ENCODE results near the gene PLXNA4. TPM values are rescaled to one million over a fixed set of nuclear protein-coding genes. Genes with fewer than 3 reads are reported as not detected.
"Not testable (repeated sequence)": the region's sequence is repeated elsewhere in the genome, so short reads cannot be mapped to it uniquely, and the experiment has no call there.

PLXNA4 gene
- total and polyA plus RNA-seq, 2 experiments from 2014 or later: 0.32 TPM; not detected in 1

DNA sequence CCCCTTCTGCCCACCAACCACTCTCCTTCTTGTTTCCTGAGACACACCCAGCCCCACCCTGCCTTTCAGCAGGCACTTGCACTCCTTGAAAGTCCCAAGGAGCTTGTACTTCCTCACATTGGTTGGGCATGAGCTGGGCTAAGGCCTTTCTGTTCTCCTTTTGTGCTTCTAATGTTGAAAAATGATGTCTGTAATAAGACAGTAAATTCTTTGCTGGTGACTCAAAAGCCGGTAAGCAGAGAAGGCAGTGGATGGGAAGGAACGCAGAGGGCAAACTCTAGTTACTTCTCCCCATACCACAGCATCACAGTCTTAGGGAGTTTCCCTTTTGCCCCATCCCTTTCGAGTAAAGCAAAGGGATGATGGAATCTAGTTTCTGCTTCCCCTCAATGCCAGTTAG lies 185.6 kb downstream of the PLXNA4 start:
- no peak overlapping the region for H2AFZ ChIP-seq
- peaks cover 4% of the 10 kb centered on the region; the same call in 1 of the 2 replicates for H3K27me3 ChIP-seq (replicated peaks; ENCODE audit: insufficient read depth)
- 38 to 42% methylated on average over 3 of the region's 3 CpGs for WGBS, 2 experiments (ENCODE audit: low coverage in 1 of 2, low lambda C conversion rate in 2 of 2, missing lambda C conversion rate in 2 of 2)
- in situ Hi-C loops (cut with MboI): no loop called here
- DNase-seq: peak; percentile 41
- H4K20me1 ChIP-seq (ENCODE audit: insufficient read depth): no peaks in the 10 kb centered on the region
- H3K9ac ChIP-seq: no peak overlapping the region
- no peaks in the 10 kb centered on the region for H3K36me3 ChIP-seq (ENCODE audit: low read depth)
- no peaks in the 10 kb centered on the region for H3K9me3 ChIP-seq (ENCODE audit: low read depth)
- no peaks in the 10 kb centered on the region for H3K79me2 ChIP-seq (ENCODE audit: insufficient read depth)
- H3K4me3 ChIP-seq: no peak overlapping the region
- H3K4me1 ChIP-seq (ENCODE audit: insufficient read depth): no peaks in the 10 kb centered on the region
- no peaks in the 10 kb centered on the region for H3K9me2 ChIP-seq (ENCODE audit: insufficient read depth)
- no peak for TF ChIP-seq EZH2 (IDR thresholded peaks at IDR 0.05; ENCODE audit: insufficient read depth, poor library complexity, severe bottlenecking)
- no peak for TF ChIP-seq EZH2phosphoT487 (IDR thresholded peaks at IDR 0.05; ENCODE audit: insufficient read depth, low read depth)
- H3F3A ChIP-seq (ENCODE audit: insufficient read depth): no peaks in the 10 kb centered on the region
- no peak overlapping the region for H3K4me2 ChIP-seq (ENCODE audit: unreplicated experiment)
- H3K27ac ChIP-seq: no peak overlapping the region

DNA sequence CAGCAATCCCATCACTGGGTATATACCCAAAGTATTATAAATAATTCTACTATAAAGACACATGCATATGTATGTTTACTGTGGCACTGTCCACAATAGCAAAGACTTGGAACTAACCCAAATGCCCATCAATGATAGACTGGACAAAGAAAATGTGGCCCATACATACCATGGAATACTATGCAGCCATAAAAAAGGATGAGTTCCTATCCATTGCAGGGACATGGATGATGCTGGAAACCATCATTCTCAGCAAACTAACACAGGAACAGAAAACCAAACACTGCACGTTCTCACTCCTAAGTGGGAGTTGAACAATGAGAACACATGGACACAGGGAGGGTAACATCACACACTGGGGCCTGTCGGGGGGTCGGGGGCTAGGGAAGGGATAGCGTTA lies 186.2 kb downstream of the PLXNA4 start:
- H3K9ac ChIP-seq; H4K20me1 ChIP-seq (ENCODE audit: insufficient read depth); H2AFZ ChIP-seq; H3K27ac ChIP-seq; H3F3A ChIP-seq (ENCODE audit: insufficient read depth); H3K4me2 ChIP-seq (ENCODE audit: unreplicated experiment); H3K79me2 ChIP-seq (ENCODE audit: insufficient read depth); H3K4me3 ChIP-seq; H3K4me1 ChIP-seq (ENCODE audit: insufficient read depth); in situ Hi-C loops (cut with MboI); H3K9me2 ChIP-seq (ENCODE audit: insufficient read depth); H3K9me3 ChIP-seq (ENCODE audit: low read depth); H3K36me3 ChIP-seq (ENCODE audit: low read depth); H3K27me3 ChIP-seq (replicated peaks; ENCODE audit: insufficient read depth); DNase-seq: not testable (repeated sequence)
- 56 to 62% methylated on average over 4 of the region's 4 CpGs for WGBS, 2 experiments (ENCODE audit: low coverage in 1 of 2, low lambda C conversion rate in 2 of 2, missing lambda C conversion rate in 2 of 2)

DNA sequence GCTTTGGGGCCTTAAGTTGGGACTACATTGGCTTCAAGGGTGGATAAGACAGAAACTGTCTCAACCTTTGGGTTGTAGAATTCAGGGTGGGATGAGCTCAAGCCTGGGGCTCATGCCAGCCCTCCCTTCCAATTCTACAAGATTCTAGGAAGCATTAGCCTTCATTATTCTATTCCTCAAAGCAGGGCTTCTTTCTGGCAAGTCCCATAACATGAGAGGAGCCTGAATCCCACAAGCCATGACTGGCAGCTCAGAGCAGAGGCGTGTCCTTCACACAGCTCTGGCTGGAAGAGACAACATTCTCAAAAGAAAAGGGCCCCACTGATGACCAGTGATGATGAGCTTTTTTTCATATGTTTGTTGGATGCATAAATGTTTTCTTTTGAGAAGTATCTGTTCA lies 187.6 kb downstream of the PLXNA4 start:
- Histone ChIP-seq H3K4me2 (ENCODE audit: unreplicated experiment) (no peak overlapping the region), H3K79me2 (ENCODE audit: insufficient read depth) (no peaks in the 10 kb centered on the region), H4K20me1 (ENCODE audit: insufficient read depth) (no peaks in the 10 kb centered on the region), H3K9ac (no peak overlapping the region), H2AFZ (no peak overlapping the region), H3K4me1 (ENCODE audit: insufficient read depth) (no peaks in the 10 kb centered on the region), H3K9me2 (ENCODE audit: insufficient read depth) (no peaks in the 10 kb centered on the region), H3K27ac (no peak overlapping the region), H3K36me3 (ENCODE audit: low read depth) (no peaks in the 10 kb centered on the region), H3K4me3 (no peak overlapping the region), H3K27me3 (replicated peaks; ENCODE audit: insufficient read depth) (no peaks in the 10 kb centered on the region; the same call in 1 of the 2 replicates), H3K9me3 (ENCODE audit: low read depth) (no peaks in the 10 kb centered on the region), H3F3A (ENCODE audit: insufficient read depth) (no peaks in the 10 kb centered on the region)
- no peak for DNase-seq
- no peak for TF ChIP-seq EZH2phosphoT487 (IDR thresholded peaks at IDR 0.05; ENCODE audit: insufficient read depth, low read depth)
- no peak for TF ChIP-seq EZH2 (IDR thresholded peaks at IDR 0.05; ENCODE audit: insufficient read depth, poor library complexity, severe bottlenecking)
- in situ Hi-C loops (cut with MboI): no loop called here
- 0 to 11% methylated on average over 1 of the region's 1 CpG for WGBS, 2 experiments (ENCODE audit: low coverage in 1 of 2, low lambda C conversion rate in 2 of 2, missing lambda C conversion rate in 2 of 2)

DNA sequence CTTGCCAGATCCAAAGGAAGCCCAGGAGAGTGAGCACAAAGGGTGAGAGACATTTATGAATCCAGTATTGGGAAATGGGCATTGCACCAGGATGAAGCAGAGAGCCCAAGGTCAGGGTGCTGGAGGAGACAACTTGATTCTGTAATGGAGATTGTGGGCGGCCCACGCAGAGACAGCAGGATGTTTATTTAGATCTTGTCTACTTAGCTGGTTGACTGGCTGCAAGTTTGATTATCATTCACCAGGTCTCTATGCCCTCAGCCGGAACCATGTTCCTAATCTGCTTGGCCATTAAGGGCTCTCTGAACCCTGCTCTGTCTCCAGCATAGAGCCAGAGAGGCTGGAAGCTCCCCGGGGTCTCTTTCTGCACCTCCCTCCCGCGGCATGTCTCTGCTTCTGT lies 188.7 kb downstream of the PLXNA4 start:
- 73 to 74% methylated on average over 6 of the region's 6 CpGs for WGBS, 2 experiments (ENCODE audit: low coverage in 1 of 2, low lambda C conversion rate in 2 of 2, missing lambda C conversion rate in 2 of 2)

DNA sequence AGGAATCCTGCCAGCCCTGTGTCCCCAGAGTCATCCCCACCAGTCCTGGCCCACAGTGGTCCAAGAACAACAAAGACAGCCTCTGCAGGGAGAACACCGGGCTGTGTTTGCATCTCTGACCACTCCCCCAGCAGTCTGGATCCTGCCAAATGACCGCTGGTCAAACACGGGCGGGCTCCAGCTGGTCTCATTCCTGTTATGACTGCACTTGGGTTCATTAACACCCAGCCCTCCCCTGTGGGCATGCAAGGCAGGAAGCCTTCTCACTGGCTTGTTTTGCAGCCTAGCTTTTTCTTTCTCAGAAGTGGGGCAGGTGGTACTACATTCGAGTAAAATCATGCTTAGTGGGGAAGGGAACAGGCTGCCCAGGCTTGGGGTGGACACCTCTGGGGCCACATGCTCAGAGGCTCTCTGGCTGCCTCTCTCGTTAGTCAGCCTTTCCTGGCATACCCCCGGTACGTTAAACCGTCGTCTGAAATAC lies 190.0 kb downstream of the PLXNA4 start:
- Histone ChIP-seq H3K27me3 (replicated peaks; ENCODE audit: insufficient read depth) (peaks cover under 1% of the 10 kb centered on the region; the same call in 1 of the 2 replicates), H3K4me3 (no peak overlapping the region), H2AFZ (no peak overlapping the region), H3K9ac (no peak overlapping the region), H3K4me1 (ENCODE audit: insufficient read depth) (no peaks in the 10 kb centered on the region), H3K9me3 (ENCODE audit: low read depth) (no peaks in the 10 kb centered on the region), H3K36me3 (ENCODE audit: low read depth) (no peaks in the 10 kb centered on the region), H3K27ac (no peak overlapping the region), H3K9me2 (ENCODE audit: insufficient read depth) (no peaks in the 10 kb centered on the region), H4K20me1 (ENCODE audit: insufficient read depth) (no peaks in the 10 kb centered on the region), H3K4me2 (ENCODE audit: unreplicated experiment) (no peak overlapping the region), H3F3A (ENCODE audit: insufficient read depth) (no peaks in the 10 kb centered on the region), H3K79me2 (ENCODE audit: insufficient read depth) (no peaks in the 10 kb centered on the region)
- DNase-seq: no peak
- no peak for TF ChIP-seq EZH2phosphoT487 (IDR thresholded peaks at IDR 0.05; ENCODE audit: insufficient read depth, low read depth)
- TF ChIP-seq EZH2 (IDR thresholded peaks at IDR 0.05; ENCODE audit: insufficient read depth, poor library complexity, severe bottlenecking): no peak
- in situ Hi-C loops (cut with MboI): no loop called here
- WGBS, 2 experiments (ENCODE audit: low coverage in 1 of 2, low lambda C conversion rate in 2 of 2, missing lambda C conversion rate in 2 of 2): 12 to 17% methylated on average over 10 of the region's 10 CpGs

More for the DNA sequence above, 188.7 kb downstream of the PLXNA4 start:
- no peaks in the 10 kb centered on the region for H3K36me3 ChIP-seq (ENCODE audit: low read depth)
- no peak overlapping the region for H2AFZ ChIP-seq
- in situ Hi-C loops (cut with MboI): no loop called here
- TF ChIP-seq EZH2 (IDR thresholded peaks at IDR 0.05; ENCODE audit: insufficient read depth, poor library complexity, severe bottlenecking) (no peak), EZH2phosphoT487 (IDR thresholded peaks at IDR 0.05; ENCODE audit: insufficient read depth, low read depth) (no peak)
- no peaks in the 10 kb centered on the region for H3K9me2 ChIP-seq (ENCODE audit: insufficient read depth)
- H3F3A ChIP-seq (ENCODE audit: insufficient read depth): no peaks in the 10 kb centered on the region
- no peak overlapping the region for H3K4me3 ChIP-seq
- H3K9me3 ChIP-seq (ENCODE audit: low read depth): no peaks in the 10 kb centered on the region
- no peak overlapping the region for H3K9ac ChIP-seq
- H3K79me2 ChIP-seq (ENCODE audit: insufficient read depth): no peaks in the 10 kb centered on the region
- H3K27ac ChIP-seq: no peak overlapping the region
- no peak for DNase-seq
- H3K27me3 ChIP-seq (replicated peaks; ENCODE audit: insufficient read depth): no peaks in the 10 kb centered on the region; the same call in 1 of the 2 replicates
- no peak overlapping the region for H3K4me2 ChIP-seq (ENCODE audit: unreplicated experiment)
- H4K20me1 ChIP-seq (ENCODE audit: insufficient read depth): no peaks in the 10 kb centered on the region
- H3K4me1 ChIP-seq (ENCODE audit: insufficient read depth): no peaks in the 10 kb centered on the region

All from GM23248 (cell line).